ENCODE results near the gene SAMD4A. TPM values are rescaled to one million over a fixed set of nuclear protein-coding genes. Genes with fewer than 3 reads are reported as not detected.

SAMD4A gene
- total and polyA plus RNA-seq, 2 of the 4 experiments (the other 2 are of a cell fraction) = 22.9 to 38.2 TPM

DNA sequence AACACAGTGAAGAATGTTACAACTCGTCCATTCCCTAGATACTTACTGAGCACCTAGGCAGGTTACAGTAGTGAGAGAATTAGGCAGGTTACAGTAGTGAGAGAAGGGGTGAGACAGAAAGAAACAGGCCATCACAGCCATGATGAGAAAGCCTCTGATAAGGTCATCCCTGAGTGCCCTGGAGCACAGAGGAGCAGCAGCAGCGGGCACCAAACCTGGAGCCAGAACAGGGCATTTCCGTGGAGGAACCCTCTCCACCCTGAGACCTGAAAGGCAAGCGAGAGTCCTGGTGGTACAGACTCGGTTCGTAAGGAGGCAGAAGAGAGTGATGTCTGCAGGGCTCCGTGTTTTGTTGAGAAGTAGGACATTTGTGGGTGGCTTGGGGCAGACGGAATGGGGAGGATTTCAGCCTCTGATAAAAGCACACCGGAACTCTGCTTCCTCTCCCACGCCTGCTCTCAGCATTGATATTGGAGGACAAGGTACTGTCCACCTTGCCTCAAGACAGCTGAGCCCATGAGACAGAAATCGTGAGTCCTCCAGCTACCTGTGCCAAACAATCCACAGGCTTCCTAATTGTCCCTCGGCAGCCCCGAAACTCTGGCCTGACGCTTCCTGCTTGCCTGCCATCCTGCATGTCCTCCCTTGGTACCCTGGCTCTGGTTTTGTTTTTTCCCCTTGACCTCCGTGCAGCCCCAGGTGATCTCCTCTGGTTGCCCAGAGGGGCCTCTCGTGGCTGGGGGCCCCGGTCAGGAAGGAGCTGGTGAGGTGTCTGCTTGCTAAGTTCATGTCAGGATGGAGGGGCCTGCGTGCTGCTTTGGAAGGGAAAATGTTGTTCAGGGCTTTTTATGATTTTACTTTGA lies 199.6 kb downstream of the SAMD4A start (continued):
- TF ChIP-seq, protein P1, sequence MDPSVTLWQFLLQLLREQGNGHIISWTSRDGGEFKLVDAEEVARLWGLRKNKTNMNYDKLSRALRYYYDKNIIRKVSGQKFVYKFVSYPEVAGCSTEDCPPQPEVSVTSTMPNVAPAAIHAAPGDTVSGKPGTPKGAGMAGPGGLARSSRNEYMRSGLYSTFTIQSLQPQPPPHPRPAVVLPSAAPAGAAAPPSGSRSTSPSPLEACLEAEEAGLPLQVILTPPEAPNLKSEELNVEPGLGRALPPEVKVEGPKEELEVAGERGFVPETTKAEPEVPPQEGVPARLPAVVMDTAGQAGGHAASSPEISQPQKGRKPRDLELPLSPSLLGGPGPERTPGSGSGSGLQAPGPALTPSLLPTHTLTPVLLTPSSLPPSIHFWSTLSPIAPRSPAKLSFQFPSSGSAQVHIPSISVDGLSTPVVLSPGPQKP (IDR thresholded peaks at IDR 0.05; ENCODE audit: borderline replicate concordance, low read depth, low read length) = no peak

DNA sequence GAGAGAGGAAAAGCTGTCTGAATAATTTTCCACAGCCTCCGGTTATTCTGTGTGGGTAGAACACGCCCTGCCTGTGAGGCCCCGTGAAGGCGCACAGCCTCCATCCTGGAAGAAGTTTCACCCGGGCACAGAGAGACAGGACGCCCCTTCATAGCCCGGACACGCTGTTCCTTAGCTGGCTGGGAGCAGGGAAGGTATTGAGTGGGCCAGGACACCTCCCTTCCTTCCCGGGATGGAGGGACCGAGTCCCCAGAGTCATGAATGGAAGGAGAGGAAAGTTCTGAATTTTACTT lies 200.2 kb downstream of the SAMD4A start:
- Histone ChIP-seq H3K4me2 (ENCODE audit: low read depth, low read length) (no peak overlapping the region), H3K23ac (ENCODE audit: low read depth, low read length) (no peak overlapping the region), H3K18ac (ENCODE audit: low read depth, low read length) (no peak overlapping the region), H4K8ac (ENCODE audit: low read depth in 2 of 2, low read length in 2 of 2) (no peak overlapping the region), H2BK120ac (ENCODE audit: low read depth, low read length) (no peak overlapping the region), H4K20me1 (ENCODE audit: insufficient read depth, low read length) (no peaks in the 10 kb centered on the region), H3K4me1 (ENCODE audit: control insufficient read depth, insufficient read depth, low read length) (peaks cover 5% of the 10 kb centered on the region; the same call in 1 of the 2 replicates), H4K91ac (ENCODE audit: insufficient read depth, low read depth, low read length) (no peak overlapping the region), H2BK5ac (ENCODE audit: low read depth, low read length, poor library complexity, severe bottlenecking) (no peak overlapping the region), H3K79me1 (ENCODE audit: low read depth in 1 of 2, low read length in 2 of 2) (peaks cover 35 to 82% of the 10 kb centered on the region in 2 experiments), H3K9me1 (ENCODE audit: insufficient read depth, low read length) (peaks cover 15% of the 10 kb centered on the region; the same call in 1 of the 2 replicates), H3K27me3 (ENCODE audit: control insufficient read depth, insufficient read depth, low read length) (no peaks in the 10 kb centered on the region), H3K56ac (ENCODE audit: extremely low read depth, insufficient read depth, low read length) (no peak overlapping the region), H3K14ac (replicated peaks; ENCODE audit: low read depth, low read length) (no peak overlapping the region), H2BK20ac (ENCODE audit: low read depth, low read length) (no peak overlapping the region), H3K9ac (ENCODE audit: low read depth, low read length) (no peak overlapping the region), H2AK9ac (replicated peaks; ENCODE audit: low read depth, low read length, poor library complexity) (no peak overlapping the region), H2AK5ac (ENCODE audit: low read depth, low read length) (no peak overlapping the region), H4K5ac (ENCODE audit: low read depth, low read length) (no peak overlapping the region), H2BK15ac (ENCODE audit: low read depth, low read length) (no peak overlapping the region), H2AFZ (replicated peaks; ENCODE audit: low read length, poor library complexity) (no peak overlapping the region), H3K36me3 (ENCODE audit: control insufficient read depth, insufficient read depth, low read length) (peaks cover 63% of the 10 kb centered on the region), H3K27ac (ENCODE audit: insufficient read depth, low read length) (no peak overlapping the region), H3K9me3 (ENCODE audit: control insufficient read depth, insufficient read depth, low read length) (no peaks in the 10 kb centered on the region), H3K4ac (ENCODE audit: low read depth, low read length) (no peak overlapping the region), H3K4me3 (ENCODE audit: insufficient read depth, low read depth, low read length) (no peak overlapping the region)
- ChIA-PET POLR2A (ENCODE audit: unreplicated experiment) (no interaction called here), CTCF (no interaction called here)
- intact Hi-C loops (cut with micrococcal nuclease) (no loop called here), in situ Hi-C loops (cut with MboI; ENCODE audit: low sequenced_read_pairs) (no loop called here), dilution Hi-C loops (cut with HindIII; ENCODE audit: low sequenced_read_pairs, unreplicated experiment) (no loop called here)
- no TSS peak for BruUV-seq (replicated peaks)
- DNase-seq (no peak), ATAC-seq (ENCODE audit: low read depth) (no peak)
- 100% methylated on average over 1 of the region's 10 CpGs; no CpG with 5 or more reads in 1 of the 2 experiments for WGBS, 2 experiments (ENCODE audit: extremely low coverage in 2 of 2, insufficient read length in 1 of 2)
- TF ChIP-seq, protein P2, sequence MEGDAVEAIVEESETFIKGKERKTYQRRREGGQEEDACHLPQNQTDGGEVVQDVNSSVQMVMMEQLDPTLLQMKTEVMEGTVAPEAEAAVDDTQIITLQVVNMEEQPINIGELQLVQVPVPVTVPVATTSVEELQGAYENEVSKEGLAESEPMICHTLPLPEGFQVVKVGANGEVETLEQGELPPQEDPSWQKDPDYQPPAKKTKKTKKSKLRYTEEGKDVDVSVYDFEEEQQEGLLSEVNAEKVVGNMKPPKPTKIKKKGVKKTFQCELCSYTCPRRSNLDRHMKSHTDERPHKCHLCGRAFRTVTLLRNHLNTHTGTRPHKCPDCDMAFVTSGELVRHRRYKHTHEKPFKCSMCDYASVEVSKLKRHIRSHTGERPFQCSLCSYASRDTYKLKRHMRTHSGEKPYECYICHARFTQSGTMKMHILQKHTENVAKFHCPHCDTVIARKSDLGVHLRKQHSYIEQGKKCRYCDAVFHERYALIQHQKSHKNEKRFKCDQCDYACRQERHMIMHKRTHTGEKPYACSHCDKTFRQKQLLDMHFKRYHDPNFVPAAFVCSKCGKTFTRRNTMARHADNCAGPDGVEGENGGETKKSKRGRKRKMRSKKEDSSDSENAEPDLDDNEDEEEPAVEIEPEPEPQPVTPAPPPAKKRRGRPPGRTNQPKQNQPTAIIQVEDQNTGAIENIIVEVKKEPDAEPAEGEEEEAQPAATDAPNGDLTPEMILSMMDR (conservative IDR thresholded peaks at IDR 0.05; ENCODE audit: low read depth, low read length) = no peak
- no peak for TF ChIP-seq BHLHE40 (IDR thresholded peaks at IDR 0.05; ENCODE audit: low read depth, low read length)
- no peak for TF ChIP-seq SMC3 (IDR thresholded peaks at IDR 0.05; ENCODE audit: low read depth, low read length)
- no peak for TF ChIP-seq POLR2A (IDR thresholded peaks at IDR 0.05; ENCODE audit: low read depth, low read length)
- no peak for TF ChIP-seq MXI1 (IDR thresholded peaks at IDR 0.05; ENCODE audit: borderline replicate concordance, low read depth, low read length)
- TF ChIP-seq CHD1 (IDR thresholded peaks at IDR 0.05; ENCODE audit: low read depth, low read length) = no peak
- TF ChIP-seq MAZ (IDR thresholded peaks at IDR 0.05; ENCODE audit: borderline replicate concordance, low read depth, low read length) = no peak
- TF ChIP-seq FOS (IDR thresholded peaks at IDR 0.05; ENCODE audit: low read depth, low read length) = no peak
- no peak for TF ChIP-seq RAD21 (IDR thresholded peaks at IDR 0.05; ENCODE audit: low read length)
- TF ChIP-seq, protein P1 (IDR thresholded peaks at IDR 0.05; ENCODE audit: borderline replicate concordance, low read depth, low read length) = no peak
- TF ChIP-seq NFE2L2 (IDR thresholded peaks at IDR 0.05; ENCODE audit: low read depth, low read length) = no peak
